NCI-H2081 (cell line): ENCODE results near the gene IL17A.
"Not testable (repeated sequence)": the region's sequence is repeated elsewhere in the genome, so short reads cannot be mapped to it uniquely, and the experiment has no call there.

Experiments
- DNase-seq, 2 experiments: peaks; one replicate each; lab custom pipeline; 2025; lab: John Stamatoyannopoulos, UW

Gene IL17A

DNA sequence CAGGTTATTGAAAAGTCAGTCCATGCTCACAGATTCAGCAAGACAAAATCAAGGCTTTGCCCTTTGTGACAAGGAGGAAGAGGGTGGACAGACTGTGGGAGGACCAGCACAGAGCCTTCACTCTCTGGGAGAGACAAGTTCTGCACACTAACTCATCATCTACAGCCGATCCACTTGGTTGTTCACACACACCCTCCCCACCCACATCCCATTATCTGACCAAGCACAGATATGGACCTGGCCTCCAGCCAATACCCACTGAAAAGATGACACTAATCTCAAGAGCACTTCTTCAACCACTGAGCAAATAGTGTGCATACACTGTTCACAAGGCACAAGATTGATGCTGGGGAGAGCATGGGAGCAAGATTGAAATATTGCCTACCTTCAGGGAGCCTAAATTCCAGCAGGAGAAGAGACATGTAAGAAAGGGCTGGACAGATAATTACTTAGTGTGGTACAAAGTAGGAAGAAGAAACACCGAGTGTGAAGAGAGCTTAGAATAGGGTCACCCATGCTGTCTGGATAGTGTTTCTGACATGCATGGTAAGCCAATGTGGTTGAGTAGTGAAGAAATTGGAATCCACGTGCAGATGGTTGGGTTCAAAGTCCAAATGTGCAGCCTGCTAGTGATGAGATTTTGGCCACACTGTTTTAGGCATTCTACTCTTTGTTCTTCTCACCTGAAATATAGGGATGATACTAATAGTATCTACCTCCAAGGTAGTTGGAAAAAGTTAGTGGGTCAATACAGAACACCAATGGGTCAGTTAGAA is 21.7 kb upstream of the IL17A start:
- DNase-seq, result no peak

- no peak for DNase-seq
These were observed 18.9 kb upstream of the IL17A start for GRCh38 chr6:52167267-52167666.

DNA sequence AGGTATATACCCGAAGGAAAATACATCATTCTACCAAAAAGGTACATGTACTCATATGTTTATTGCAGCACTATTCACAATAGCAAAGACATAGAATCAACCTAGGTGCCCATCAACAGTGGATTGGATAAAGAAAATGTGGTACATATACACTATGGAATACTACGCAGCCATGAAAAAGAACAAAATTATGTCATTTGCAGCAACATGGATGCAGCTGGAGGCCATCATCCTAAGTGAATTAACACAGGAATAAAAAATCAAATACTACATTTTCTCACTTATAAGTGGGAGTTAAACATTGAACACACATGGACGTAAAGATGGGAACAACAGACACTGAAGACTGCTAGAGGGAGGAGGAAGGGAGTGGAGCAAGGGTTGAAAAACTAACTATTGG is 17.8 kb upstream of the IL17A start:
- not testable (repeated sequence) for DNase-seq

- no peak for DNase-seq
These were observed 12.1 kb upstream of the IL17A start for GRCh38 chr6:52174118-52174517.

- DNase-seq, result peak in 1 of 2 experiments; percentile 62
These were observed 9.6 kb upstream of the IL17A start for GRCh38 chr6:52176550-52176949.

- DNase-seq, result no peak
These were observed 8.2 kb upstream of the IL17A start for GRCh38 chr6:52177961-52178360.

DNA sequence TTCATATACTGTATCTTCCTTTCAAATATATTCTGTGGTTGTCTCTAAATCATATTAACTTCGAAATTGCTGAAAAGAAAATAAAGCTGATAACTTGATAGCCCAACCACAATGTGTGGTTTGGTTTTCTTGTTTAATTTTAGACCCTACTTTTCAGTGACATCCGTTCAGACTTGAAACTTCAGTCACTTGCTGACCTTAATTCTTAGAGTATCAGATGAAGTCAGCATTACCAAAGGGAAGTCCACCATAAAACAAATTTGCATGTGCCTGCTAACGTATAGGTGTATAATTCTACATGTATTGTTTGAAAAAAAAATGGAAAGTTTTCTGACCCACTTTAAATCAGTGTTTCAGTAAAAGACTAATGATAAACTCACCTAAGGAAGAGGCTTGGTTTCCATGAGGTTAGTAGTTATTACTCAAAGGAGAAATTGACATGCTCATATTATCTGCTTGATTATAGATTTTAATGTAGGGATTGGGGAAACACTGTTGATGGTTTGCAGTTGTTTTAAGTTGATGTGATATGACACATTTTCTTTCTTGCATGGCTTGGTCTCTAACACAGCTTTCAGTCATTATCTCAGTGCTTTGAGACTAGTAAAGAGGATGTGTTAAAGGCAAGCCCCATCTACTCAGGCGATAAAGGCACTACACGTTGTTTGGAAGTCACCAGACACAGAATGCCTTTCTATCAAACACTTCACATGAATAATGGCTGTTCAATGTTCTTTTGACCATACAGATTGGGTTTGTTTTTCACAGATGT is 5.2 kb upstream of the IL17A start:
- DNase-seq, result no peak

GRCh38 chr6:52183131-52183713 is 3.0 kb upstream of the IL17A start:
- no peak for DNase-seq

DNA sequence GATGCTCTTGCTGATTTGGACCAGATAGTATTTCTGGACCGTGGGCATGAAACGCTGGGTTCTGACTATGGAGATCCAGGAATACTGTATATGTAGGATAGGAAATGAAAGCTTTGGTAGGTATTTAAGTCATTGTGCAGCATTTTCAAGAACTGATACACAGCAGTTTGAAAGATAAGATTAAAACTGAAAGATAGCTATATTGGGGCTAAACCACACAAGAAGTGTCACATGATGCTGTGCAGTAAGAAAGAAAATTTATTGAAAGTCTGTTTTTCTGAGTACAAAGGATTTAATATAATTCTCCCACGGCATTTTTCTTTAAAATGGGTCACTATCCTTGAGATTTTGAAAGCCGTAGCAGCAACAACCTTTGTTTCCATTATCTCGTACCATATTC is 305 bp downstream of the IL17A start:
- DNase-seq, result no peak

DNA sequence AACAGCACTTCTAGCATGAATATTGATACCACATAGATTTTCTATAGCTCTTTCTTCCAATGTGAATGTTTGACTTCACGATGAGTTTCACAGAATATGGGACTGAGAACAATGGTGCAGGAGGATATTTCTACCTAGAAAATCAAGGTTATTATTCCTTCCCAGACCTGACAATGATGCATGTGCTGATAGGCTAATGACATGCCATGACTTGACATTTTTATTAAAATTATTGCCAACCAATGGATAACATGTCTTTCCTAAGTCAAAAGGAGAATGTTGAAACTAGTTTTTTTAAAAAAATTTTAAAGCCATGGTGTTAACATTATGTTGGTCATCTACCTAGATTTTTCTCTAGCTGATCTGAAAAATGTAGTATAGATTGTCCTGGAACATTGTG is 923 bp downstream of the IL17A start:
- no peak for DNase-seq

DNA sequence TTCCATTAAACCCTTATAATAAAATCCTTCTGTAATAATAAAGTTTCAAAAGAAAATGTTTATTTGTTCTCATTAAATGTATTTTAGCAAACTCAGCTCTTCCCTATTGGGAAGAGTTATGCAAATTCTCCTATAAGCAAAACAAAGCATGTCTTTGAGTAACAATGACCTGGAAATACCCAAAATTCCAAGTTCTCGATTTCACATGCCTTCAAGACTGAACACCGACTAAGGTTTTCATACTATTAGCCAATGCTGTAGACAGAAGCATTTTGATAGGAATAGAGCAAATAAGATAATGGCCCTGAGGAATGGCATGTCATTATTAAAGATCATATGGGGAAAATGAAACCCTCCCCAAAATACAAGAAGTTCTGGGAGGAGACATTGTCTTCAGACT is 3.8 kb downstream of the IL17A start:
- no peak for DNase-seq

- no peak for DNase-seq
These were observed 4.2 kb downstream of the IL17A start for GRCh38 chr6:52190409-52190808.

- DNase-seq, result no peak
These were observed 5.6 kb downstream of the IL17A start for GRCh38 chr6:52191824-52192223.

DNA sequence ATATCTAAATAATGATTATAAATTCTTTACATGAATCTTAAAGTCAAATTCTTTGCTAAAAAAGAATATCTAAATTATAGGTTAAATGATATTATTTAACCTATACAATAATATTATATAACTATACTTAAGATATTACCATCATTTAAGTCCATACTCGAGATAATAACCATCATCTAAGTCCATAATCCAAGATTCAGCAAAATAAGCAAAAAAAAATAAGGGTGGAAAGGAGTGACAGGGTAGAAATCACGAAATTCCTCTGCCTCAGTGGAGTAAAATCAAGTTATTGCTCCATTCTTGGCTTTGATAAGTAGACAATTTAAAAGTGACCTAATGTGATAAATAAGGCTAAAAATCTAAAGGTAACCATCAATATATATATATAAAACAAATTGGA is 9.7 kb downstream of the IL17A start:
- DNase-seq, result no peak

GRCh38 chr6:52200088-52200487 is 13.9 kb downstream of the IL17A start:
- not testable (repeated sequence) for DNase-seq

- DNase-seq, result no peak
These were observed 14.9 kb downstream of the IL17A start for GRCh38 chr6:52201046-52201445.

DNA sequence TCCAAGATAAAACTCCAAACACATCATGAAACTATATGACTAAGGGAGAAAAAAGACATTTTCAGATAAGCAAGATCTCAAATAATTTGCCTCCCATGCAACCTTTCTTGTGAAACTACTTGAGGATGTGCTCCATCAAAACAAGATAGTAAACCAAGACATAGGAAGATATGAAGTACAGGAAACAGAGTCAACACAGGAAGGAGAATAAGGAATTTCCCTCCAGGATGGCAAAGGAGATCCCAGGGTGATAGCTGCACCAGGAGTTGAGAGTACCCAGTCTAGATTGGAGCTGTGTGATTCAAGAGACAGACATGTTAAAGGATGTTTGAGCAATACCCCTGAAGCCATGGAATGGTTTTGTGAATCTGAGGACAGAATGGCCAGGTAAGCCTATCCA is 15.3 kb downstream of the IL17A start:
- DNase-seq, result no peak

- DNase-seq, result no peak
These were observed 20.9 kb downstream of the IL17A start for GRCh38 chr6:52207066-52207465.

GRCh38 chr6:52208612-52209011 is 22.4 kb downstream of the IL17A start:
- DNase-seq, result no peak

DNA sequence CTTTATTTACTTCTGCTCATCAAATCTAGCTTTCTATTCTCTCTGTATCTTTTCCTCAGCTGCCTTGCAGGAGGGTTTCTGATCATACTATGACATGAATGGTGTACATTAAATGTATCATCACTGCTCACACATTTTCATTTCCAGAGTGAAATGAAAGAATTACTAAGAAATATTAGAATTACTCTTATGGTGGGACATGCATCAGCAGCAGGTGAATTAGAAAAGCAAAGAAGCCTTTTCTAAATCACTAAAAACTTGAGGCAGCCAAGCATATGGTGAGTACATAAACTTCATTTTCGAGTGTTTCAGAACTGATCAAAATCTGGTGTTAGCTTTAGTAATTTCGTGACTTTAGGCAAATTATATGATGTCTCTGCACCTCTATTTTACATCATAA is 23.6 kb downstream of the IL17A start:
- no peak for DNase-seq

- no peak for DNase-seq
These were observed 24.1 kb downstream of the IL17A start for GRCh38 chr6:52210227-52210626.

GRCh38 chr6:52213127-52213526 is 27.0 kb downstream of the IL17A start:
- DNase-seq, result no peak

DNA sequence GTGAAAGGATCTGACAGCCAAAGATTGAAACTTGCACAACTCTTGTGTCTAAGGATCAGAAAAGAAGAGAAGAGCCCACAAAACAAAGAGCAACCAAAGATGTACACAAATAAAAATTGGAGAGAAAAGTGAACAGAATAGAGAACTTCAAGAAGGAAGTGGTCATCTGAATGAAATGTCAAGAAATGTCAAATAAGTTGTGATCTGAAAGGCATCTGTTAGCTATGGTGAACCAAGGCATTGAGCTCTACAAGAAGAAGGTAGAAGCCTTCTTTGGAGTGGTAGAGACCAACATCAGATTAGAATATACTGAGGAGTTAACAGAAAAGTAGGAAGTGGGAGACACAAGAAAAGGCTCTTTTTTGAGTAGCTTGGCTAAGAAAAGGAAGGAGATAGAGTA is 29.6 kb downstream of the IL17A start:
- DNase-seq, result no peak
